Upper lobe of left lung (tissue), 4 donors: ENCODE data around the gene ADAP1.
"Not testable (repeated sequence)": the region's sequence is repeated elsewhere in the genome, so short reads cannot be mapped to it uniquely, and the experiment has no call there.

Experiments used
- POLR2A ChIP-seq, 4 donors: fragments of 450-650 bp; IDR thresholded peaks; one replicate each; pipeline ENCODE4 v1.5.1; 2016 to 2017; ENCODE audit warnings: antibody characterized with exemption in 4 of 4, mild to moderate bottlenecking in 2 of 4
- TF ChIP-seq, protein P1 (sequence below), 6 experiments: fragments of 450-650 bp in 4 of 6; fragments of 200-600 bp in 2 of 6; sonication (generic) in 2 of 6; IDR thresholded peaks; one replicate each; pipeline ENCODE4 v1.5.1; 2016 to 2019; ENCODE audit warnings: antibody characterized with exemption in 6 of 6

DNA sequence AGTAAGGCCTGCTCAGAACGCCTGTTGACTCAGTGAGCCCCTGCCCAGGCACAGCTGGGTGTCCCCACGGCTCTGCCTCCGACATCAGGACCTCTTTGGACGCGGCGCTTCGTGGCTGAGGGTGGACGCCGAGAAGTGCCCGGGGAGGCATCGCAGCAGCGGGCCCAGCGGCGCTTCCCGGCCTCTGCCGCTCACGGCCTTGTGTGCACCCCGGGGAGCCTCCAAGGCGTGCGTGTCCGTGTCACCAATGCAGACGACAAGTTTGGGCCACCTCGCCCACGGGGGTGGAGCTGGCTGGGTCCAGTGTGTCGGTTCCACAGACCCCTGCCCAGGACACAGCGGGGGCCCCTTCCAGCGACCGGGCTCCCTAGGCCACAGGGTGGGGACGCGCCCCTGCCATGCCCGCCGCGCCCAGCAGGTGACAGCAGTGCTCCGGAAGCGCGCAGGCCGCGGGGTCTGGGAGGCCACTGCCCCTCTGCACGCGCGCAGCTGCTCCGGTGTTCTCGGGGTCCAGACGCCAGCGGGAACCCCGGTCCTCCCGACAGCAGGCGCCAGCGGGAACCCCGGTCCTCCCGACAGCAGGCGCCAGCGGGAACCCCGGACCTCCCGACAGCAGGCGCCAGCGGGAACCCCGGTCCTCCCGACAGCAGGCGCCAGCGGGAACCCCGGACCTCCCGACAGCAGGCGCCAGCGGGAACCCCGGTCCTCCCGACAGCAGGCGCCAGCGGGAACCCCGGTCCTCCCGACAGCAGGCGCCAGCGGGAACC lies 45.7 kb downstream of the ADAP1 start:
- TF ChIP-seq, protein P1, sequence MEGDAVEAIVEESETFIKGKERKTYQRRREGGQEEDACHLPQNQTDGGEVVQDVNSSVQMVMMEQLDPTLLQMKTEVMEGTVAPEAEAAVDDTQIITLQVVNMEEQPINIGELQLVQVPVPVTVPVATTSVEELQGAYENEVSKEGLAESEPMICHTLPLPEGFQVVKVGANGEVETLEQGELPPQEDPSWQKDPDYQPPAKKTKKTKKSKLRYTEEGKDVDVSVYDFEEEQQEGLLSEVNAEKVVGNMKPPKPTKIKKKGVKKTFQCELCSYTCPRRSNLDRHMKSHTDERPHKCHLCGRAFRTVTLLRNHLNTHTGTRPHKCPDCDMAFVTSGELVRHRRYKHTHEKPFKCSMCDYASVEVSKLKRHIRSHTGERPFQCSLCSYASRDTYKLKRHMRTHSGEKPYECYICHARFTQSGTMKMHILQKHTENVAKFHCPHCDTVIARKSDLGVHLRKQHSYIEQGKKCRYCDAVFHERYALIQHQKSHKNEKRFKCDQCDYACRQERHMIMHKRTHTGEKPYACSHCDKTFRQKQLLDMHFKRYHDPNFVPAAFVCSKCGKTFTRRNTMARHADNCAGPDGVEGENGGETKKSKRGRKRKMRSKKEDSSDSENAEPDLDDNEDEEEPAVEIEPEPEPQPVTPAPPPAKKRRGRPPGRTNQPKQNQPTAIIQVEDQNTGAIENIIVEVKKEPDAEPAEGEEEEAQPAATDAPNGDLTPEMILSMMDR (IDR thresholded peaks at IDR 0.05) = peak; percentile 56 to 96 (median 90)
- not testable (repeated sequence) for TF ChIP-seq POLR2A (IDR thresholded peaks at IDR 0.05)
